K562 (cell line): ENCODE measurements around the gene DOP1A. TPM values are rescaled to one million over a fixed set of nuclear protein-coding genes. Genes with fewer than 3 reads are reported as not detected.

Experiments
- ATAC-seq: fragments of 200-7000 bp; cut with Tn5 transposase; 3 replicates; pipeline ENCODE4 v1.9.1; 2020; ENCODE audit warnings: moderate library complexity
- BruUV-seq: library from RNA; stranded (reverse); fragments of 400-500 nt; replicated peaks from 2 replicates; lab custom pipeline; 2021; lab: Mats Ljungman, UMichigan
- CTCF ChIA-PET: fragments of 300-600 bp; formaldehyde crosslinking; extraction: SDS; loops from one replicate; lab custom pipeline; 2021; ENCODE audit warnings: low intra/inter-chr PET ratio; lab: Yijun Ruan, JAX
- POLR2A ChIA-PET: fragments of 300-600, 350-650 bp; sonication (Branson Sonifier 250); formaldehyde crosslinking; extraction: SDS; loops from one replicate; lab custom pipeline; 2021; ENCODE audit warnings: antibody characterized with exemption, inconsistent platforms; lab: Yijun Ruan, JAX
- DNase-seq, 4 experiments: peaks; one replicate each; pipeline versions ENCODE4 v3.0.0 to v3.0.0-alpha.2; 2011 to 2018; ENCODE audit warnings: low spot score in 3 of 4, mixed read lengths in 3 of 4; ENCODE audit errors: extremely low read depth in 1 of 4
- FAIRE-seq: peaks from 2 replicates; lab custom pipeline; 2011; peaks lifted over from hg19 to GRCh38; lab: Jason Lieb, UNC
- H2AFZ ChIP-seq: 2 replicates; pipeline ENCODE4 v1.6.0; 2011; ENCODE audit warnings: low read depth, low read length, control low read depth, inconsistent platforms
- H3K27ac ChIP-seq: fragments of 200-600 bp; 3 replicates; pipeline ENCODE4 v1.8.0; 2011; ENCODE audit warnings: low read depth, mild to moderate bottlenecking, control low read depth, inconsistent platforms, low read length, moderate library complexity, mixed read lengths; ENCODE audit errors: extremely low read depth
- H3K27me3 ChIP-seq, 2 experiments: fragments of 300-600 bp in 1 of 2; 2 replicates in 1 of 2; 3 replicates in 1 of 2; pipeline versions ENCODE4 v1.6.0 to v1.8.0; 2011; ENCODE audit warnings: inconsistent platforms in 2 of 2, low read length in 2 of 2, mild to moderate bottlenecking in 1 of 2, mixed read lengths in 1 of 2, moderate library complexity in 1 of 2; ENCODE audit not compliant: control insufficient read depth in 2 of 2, insufficient read depth in 2 of 2
- H3K36me3 ChIP-seq: fragments of 300-600 bp; 3 replicates; pipeline ENCODE4 v1.8.0; 2011; ENCODE audit warnings: mild to moderate bottlenecking, low read length, inconsistent platforms; ENCODE audit not compliant: control insufficient read depth, insufficient read depth
- H3K4me1 ChIP-seq, 2 experiments: fragments of 200-600 bp in 1 of 2; replicated peaks in 1 of 2; 2 replicates in 1 of 2; 3 replicates in 1 of 2; pipeline versions ENCODE4 v1.5.1 to v1.8.0; 2011; ENCODE audit warnings: inconsistent platforms in 2 of 2, low read length in 2 of 2, mild to moderate bottlenecking in 1 of 2, mixed read lengths in 1 of 2, moderate library complexity in 1 of 2; ENCODE audit not compliant: control insufficient read depth in 2 of 2, insufficient read depth in 2 of 2
- H3K4me2 ChIP-seq: 2 replicates; pipeline ENCODE4 v1.6.1; 2011; ENCODE audit warnings: low read length, control low read depth, inconsistent platforms, mixed read lengths; ENCODE audit not compliant: insufficient read depth
- H3K4me3 ChIP-seq: fragments of 200-600 bp; sonication (generic), shearing (Covaris generic); 2 replicates; pipeline ENCODE4 v1.5.1; 2016; ENCODE audit warnings: control low read depth, inconsistent platforms
- H3K79me2 ChIP-seq: fragments of 200-600 bp; 3 replicates; pipeline ENCODE4 v1.8.0; 2011; ENCODE audit warnings: low read length, inconsistent platforms; ENCODE audit not compliant: control insufficient read depth, insufficient read depth
- H3K9ac ChIP-seq, 2 experiments: 2 replicates each; pipeline versions ENCODE4 v1.6.0 to v1.6.1; 2011; ENCODE audit warnings: low read depth in 2 of 2, low read length in 2 of 2, control low read depth in 1 of 2, inconsistent platforms in 1 of 2, mild to moderate bottlenecking in 1 of 2, mixed read lengths in 1 of 2; ENCODE audit not compliant: insufficient read depth in 1 of 2
- H3K9me1 ChIP-seq: one replicate; pipeline ENCODE4 v1.6.0; 2011; ENCODE audit warnings: inconsistent platforms, mild to moderate bottlenecking, low read length, moderate library complexity; ENCODE audit not compliant: control insufficient read depth, insufficient read depth
- H3K9me3 ChIP-seq: replicated peaks from 2 replicates; pipeline ENCODE4 v1.5.1; 2011; ENCODE audit warnings: low read depth, low read length, inconsistent platforms; ENCODE audit not compliant: control insufficient read depth, insufficient read depth
- H4K20me1 ChIP-seq: replicated peaks from 2 replicates; pipeline ENCODE4 v1.6.1; 2011; ENCODE audit warnings: low read length, inconsistent platforms, mixed read lengths; ENCODE audit not compliant: control insufficient read depth, insufficient read depth
- SRF ChIP-seq, 2 experiments: fragments of 250-450, 450-650 bp in 1 of 2; sonication (Bioruptor Pico) in 1 of 2; sonication (generic) in 1 of 2; formaldehyde crosslinking; IDR thresholded peaks; 2 replicates each; pipeline versions ENCODE4 v1.5.0 to v1.5.1; 2020 to 2022; ENCODE audit warnings: mild to moderate bottlenecking in 1 of 2, missing genetic modification reagents in 1 of 2
- WHSC1 ChIP-seq: IDR thresholded peaks from one replicate; pipeline ENCODE4 v1.6.1; 2012; ENCODE audit warnings: low read length, control low read depth, inconsistent platforms
- WGBS: fragments of 100-300 bp; shearing (Covaris generic); methylation state at CpG from one replicate; pipeline ENCODE4 v1.1.6; 2016; ENCODE audit warnings: low coverage, mixed read lengths; ENCODE audit not compliant: insufficient coverage; ENCODE audit errors: missing lambda C conversion rate; 5-methylcytosine and 5-hydroxymethylcytosine counted together
- in situ Hi-C: fragments of 300-500 bp; cut with MboI; formaldehyde crosslinking; loops from 4 replicates; pipeline ENCODE4 v1.15.0; 2018; ENCODE audit warnings: inconsistent platforms, mixed read lengths
- intact Hi-C: fragments of 100-400 bp; cut with micrococcal nuclease; formaldehyde crosslinking; loops from 2 replicates; pipeline ENCODE4 v1.14.2; 2022
- polyA plus RNA-seq, 8 experiments: library from polyadenylated mRNA; depleted of rRNA in 4 of 8; stranded (reverse) in 5 of 8; unstranded in 3 of 8; fragments of >200 nt; fragmentation: Nextera tagmentation in 2 of 8; fragmentation: Illumina TruSeq in 1 of 8; extraction: Ambion mirVana in 2 of 8; extraction: Trizol in 1 of 8; gene quantifications; 2 replicates each; pipeline versions ENCODE4 v1.2.1 to v1.2.3, GENCODE V29; 2011 to 2014; ENCODE audit warnings: inconsistent platforms in 1 of 8, missing spikeins in 1 of 8
- total RNA-seq, 7 experiments: library from RNA; depleted of rRNA in 6 of 7; stranded (reverse); fragments of >200 nt in 6 of 7; fragmentation: Illumina TruSeq in 2 of 7; extraction: Trizol in 2 of 7; gene quantifications; 2 replicates each; pipeline versions ENCODE4 v1.2.1 to v1.2.3, GENCODE V29; 2011 to 2021; ENCODE audit warnings: low replicate concordance in 1 of 7
- TF ChIP-seq, protein P1 (sequence below): fragments of 450-650 bp; IDR thresholded peaks from 2 replicates; pipeline ENCODE4 v1.6.1; 2018; ENCODE audit not compliant: partially characterized antibody

Gene DOP1A
- total and polyA plus RNA-seq, 9 of the 15 experiments (the other 6 are each of a cell fraction or from before 2014, with no cell fraction given): 0.75 to 10.5 (median 4.4) TPM

DNA sequence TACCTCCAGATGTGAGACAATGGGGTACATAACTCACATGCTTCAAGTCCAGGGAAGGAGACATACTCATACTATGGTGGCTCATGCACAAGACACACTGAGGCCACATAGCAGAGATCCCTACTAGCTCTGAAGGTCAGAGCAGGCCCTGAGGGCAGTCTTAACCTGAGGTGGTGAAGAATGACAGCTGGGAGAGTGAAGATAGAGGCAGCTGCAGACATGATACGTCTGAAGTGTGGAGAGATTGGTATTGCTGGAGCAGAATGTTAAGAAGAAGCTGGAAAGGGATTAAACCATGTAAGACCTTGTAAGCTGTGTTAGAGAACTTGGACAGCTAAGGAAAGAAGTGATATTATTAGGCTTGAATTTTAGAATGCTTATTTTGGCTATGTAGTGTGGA lies 92.7 kb downstream of the DOP1A start (continued):
- TF ChIP-seq, protein P1, sequence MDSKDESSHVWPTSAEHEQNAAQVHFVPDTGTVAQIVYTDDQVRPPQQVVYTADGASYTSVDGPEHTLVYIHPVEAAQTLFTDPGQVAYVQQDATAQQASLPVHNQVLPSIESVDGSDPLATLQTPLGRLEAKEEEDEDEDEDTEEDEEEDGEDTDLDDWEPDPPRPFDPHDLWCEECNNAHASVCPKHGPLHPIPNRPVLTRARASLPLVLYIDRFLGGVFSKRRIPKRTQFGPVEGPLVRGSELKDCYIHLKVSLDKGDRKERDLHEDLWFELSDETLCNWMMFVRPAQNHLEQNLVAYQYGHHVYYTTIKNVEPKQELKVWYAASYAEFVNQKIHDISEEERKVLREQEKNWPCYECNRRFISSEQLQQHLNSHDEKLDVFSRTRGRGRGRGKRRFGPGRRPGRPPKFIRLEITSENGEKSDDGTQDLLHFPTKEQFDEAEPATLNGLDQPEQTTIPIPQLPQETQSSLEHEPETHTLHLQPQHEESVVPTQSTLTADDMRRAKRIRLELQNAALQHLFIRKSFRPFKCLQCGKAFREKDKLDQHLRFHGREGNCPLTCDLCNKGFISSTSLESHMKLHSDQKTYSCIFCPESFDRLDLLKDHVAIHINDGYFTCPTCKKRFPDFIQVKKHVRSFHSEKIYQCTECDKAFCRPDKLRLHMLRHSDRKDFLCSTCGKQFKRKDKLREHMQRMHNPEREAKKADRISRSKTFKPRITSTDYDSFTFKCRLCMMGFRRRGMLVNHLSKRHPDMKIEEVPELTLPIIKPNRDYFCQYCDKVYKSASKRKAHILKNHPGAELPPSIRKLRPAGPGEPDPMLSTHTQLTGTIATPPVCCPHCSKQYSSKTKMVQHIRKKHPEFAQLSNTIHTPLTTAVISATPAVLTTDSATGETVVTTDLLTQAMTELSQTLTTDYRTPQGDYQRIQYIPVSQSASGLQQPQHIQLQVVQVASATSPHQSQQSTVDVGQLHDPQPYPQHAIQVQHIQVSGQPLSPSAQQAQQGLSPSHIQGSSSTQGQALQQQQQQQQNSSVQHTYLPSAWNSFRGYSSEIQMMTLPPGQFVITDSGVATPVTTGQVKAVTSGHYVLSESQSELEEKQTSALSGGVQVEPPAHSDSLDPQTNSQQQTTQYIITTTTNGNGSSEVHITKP: peak; percentile 56

DNA sequence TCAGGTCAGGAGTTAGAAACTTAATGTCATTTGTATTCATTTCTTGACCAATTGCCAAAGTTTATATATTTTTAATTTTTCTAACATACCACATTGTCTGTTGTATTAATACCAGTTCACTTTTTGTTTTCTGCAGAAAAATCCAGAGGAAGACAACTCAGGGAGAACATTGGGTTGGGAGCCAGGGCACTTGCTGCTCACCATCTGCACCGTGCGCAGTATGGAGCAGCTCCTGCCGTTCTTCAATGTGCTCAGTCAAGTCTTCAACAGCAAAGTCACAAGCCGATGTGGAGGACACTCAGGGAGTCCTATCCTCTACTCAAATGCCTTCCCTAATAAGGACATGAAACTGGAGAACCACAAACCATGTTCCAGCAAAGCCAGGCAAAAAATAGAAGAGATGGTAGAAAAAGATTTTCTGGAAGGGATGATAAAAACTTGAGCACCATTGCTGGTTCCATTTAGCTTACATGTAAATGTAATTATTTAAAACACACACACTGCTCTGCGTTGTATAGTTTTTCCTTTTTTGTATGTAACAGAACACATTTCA lies 100.3 kb downstream of the DOP1A start:
- Histone ChIP-seq H3K4me3 (no peak overlapping the region), H3K27ac (no peak overlapping the region), H3K79me2 (no peaks in the 10 kb centered on the region), H3K4me2 (no peak overlapping the region), H2AFZ (no peak overlapping the region), H3K9ac (no peak overlapping the region), H3K9me3 (no peaks in the 10 kb centered on the region), H3K36me3 (peaks cover 70% of the 10 kb centered on the region), H3K4me1 (no peaks in the 10 kb centered on the region), H3K9me1 (no peaks in the 10 kb centered on the region), H3K27me3 (no peaks in the 10 kb centered on the region), H4K20me1 (no peaks in the 10 kb centered on the region)
- in situ Hi-C loops: no loop called here
- intact Hi-C loops: no loop called here
- no peak for DNase-seq
- no peak for ATAC-seq
- POLR2A ChIA-PET: interaction anchor here (1.4 kb wide), 1 partner anchor 16 kb away, joined by 4 read pairs; no protein-coding TSS in a partner anchor
- no peak for TF ChIP-seq WHSC1
- peak in 1 of 2 experiments; percentile 65; a peak in 1 of 4 replicates for TF ChIP-seq SRF (CRISPR knock-in tag; IDR thresholded peaks at IDR 0.05)
- CTCF ChIA-PET: no interaction called here
- 97% methylated on average over 5 of the region's 5 CpGs for WGBS
- FAIRE-seq: no peak
- no TSS peak for BruUV-seq
